Spleen (tissue), 11 donors: Measurements from ENCODE around the gene WDFY4. TPM values are rescaled to one million over a fixed set of nuclear protein-coding genes. Genes with fewer than 3 reads are reported as not detected.

Experiments used
- DNase-seq: peaks from one replicate; pipeline ENCODE4 v3.0.0-alpha.2; 2020
- H3K27ac ChIP-seq, 8 donors: fragments of 200-600 bp; sonication (generic) in 7 of 8; 1 replicate in 4 of 8; 2 replicates in 4 of 8; pipeline versions ENCODE4 v1.5.0 to v1.8.0; 2016 to 2021; ENCODE audit warnings: inconsistent platforms in 4 of 8, mild to moderate bottlenecking in 4 of 8, moderate library complexity in 1 of 8
- H3K27me3 ChIP-seq, 7 donors: fragments of 200-600 bp; sonication (generic) in 6 of 7; replicated peaks in 1 of 7; 1 replicate in 4 of 7; 2 replicates in 3 of 7; pipeline versions ENCODE4 v1.5.0 to v1.8.0; 2016 to 2021; ENCODE audit warnings: inconsistent platforms in 3 of 7, mild to moderate bottlenecking in 1 of 7
- H3K36me3 ChIP-seq, 6 donors: fragments of 200-600 bp; sonication (generic) in 5 of 6; 1 replicate in 4 of 6; 2 replicates in 2 of 6; pipeline versions ENCODE4 v1.5.0 to v1.8.0; 2016 to 2021; ENCODE audit warnings: inconsistent platforms in 2 of 6
- H3K4me1 ChIP-seq, 6 donors: fragments of 200-600 bp; sonication (generic) in 5 of 6; 1 replicate in 3 of 6; 2 replicates in 3 of 6; pipeline versions ENCODE4 v1.5.0 to v1.8.0; 2016 to 2021; ENCODE audit warnings: inconsistent platforms in 3 of 6
- H3K4me3 ChIP-seq, 8 donors: fragments of 200-600 bp; sonication (generic) in 7 of 8; 1 replicate in 4 of 8; 2 replicates in 4 of 8; pipeline versions ENCODE4 v1.5.0 to v1.8.0; 2016 to 2021; ENCODE audit warnings: inconsistent platforms in 4 of 8, mild to moderate bottlenecking in 4 of 8, moderate library complexity in 2 of 8
- H3K9me3 ChIP-seq, 8 donors: fragments of 200-600 bp; sonication (generic) in 7 of 8; 1 replicate in 4 of 8; 2 replicates in 4 of 8; pipeline versions ENCODE4 v1.5.0 to v1.8.0; 2016 to 2021; ENCODE audit warnings: inconsistent platforms in 4 of 8
- CTCF ChIP-seq, 11 experiments: fragments of 200-600 bp in 7 of 11; fragments of 450-650 bp in 4 of 11; sonication (generic) in 4 of 11; IDR thresholded peaks in 8 of 11; conservative IDR thresholded peaks in 3 of 11; 1 replicate in 7 of 11; 2 replicates in 4 of 11; pipeline versions ENCODE4 v1.4.0 to v1.8.0; 2016 to 2021; ENCODE audit warnings: antibody characterized with exemption in 11 of 11, inconsistent platforms in 4 of 11, mild to moderate bottlenecking in 1 of 11
- POLR2A ChIP-seq, 3 donors: fragments of 450-650 bp; IDR thresholded peaks; one replicate each; pipeline ENCODE4 v1.5.1; 2017; ENCODE audit warnings: antibody characterized with exemption in 3 of 3, mild to moderate bottlenecking in 1 of 3
- POLR2AphosphoS5 ChIP-seq, 3 donors: sonication (generic); formaldehyde crosslinking; IDR thresholded peaks; one replicate each; pipeline ENCODE4 v1.5.1; 2017; ENCODE audit warnings: antibody characterized with exemption in 3 of 3
- WGBS, 5 donors: extraction: QIAGEN DNeasy Blood & Tissue Kit in 3 of 5; methylation state at CpG; one replicate each; pipeline versions ENCODE4 v1.1.5 to v1.1.7; 2013 to 2018; 5-methylcytosine and 5-hydroxymethylcytosine counted together
- intact Hi-C: fragments of 100-400 bp; cut with DNase I; formaldehyde crosslinking; loops from one replicate; pipeline ENCODE4 v1.15.0; 2023; ENCODE audit warnings: low total_unique reads
- polyA plus RNA-seq, 3 donors: library from polyadenylated mRNA; stranded (reverse); fragments of 200-250 nt; gene quantifications; one replicate each; pipeline ENCODE4 v1.2.1, GENCODE V29; 2013
- total RNA-seq, 7 donors: library from RNA; depleted of rRNA in 3 of 7; stranded (reverse); fragments of >200 nt in 3 of 7; fragmentation: NEBNext Ultra II Directional in 4 of 7; extraction: Animal tissue kit (Norgen Biotek cat#: 25700) in 4 of 7; gene quantifications; one replicate each; pipeline versions ENCODE4 v1.1.0 to v1.2.1, GENCODE V29; 2016 to 2021
- donor health status: healthy with polysubstance abuse.
- donor health status: DM: no; HTN: no; CAD: no; lungs with moderate emphysema.
- donor health status: DM: no; HTN: no; CAD: no.
- donor health status: Bipolar disorder and iron deficiency.
- donor health status: healthy.
- donor health status: DM: no; HTN: no; CAD: no.
- donor health status: DM: yes; HTN: yes; CAD: no.

Gene WDFY4
- total and polyA plus RNA-seq, 10 donors, result 31.7 to 120 (median 88.9) TPM

DNA sequence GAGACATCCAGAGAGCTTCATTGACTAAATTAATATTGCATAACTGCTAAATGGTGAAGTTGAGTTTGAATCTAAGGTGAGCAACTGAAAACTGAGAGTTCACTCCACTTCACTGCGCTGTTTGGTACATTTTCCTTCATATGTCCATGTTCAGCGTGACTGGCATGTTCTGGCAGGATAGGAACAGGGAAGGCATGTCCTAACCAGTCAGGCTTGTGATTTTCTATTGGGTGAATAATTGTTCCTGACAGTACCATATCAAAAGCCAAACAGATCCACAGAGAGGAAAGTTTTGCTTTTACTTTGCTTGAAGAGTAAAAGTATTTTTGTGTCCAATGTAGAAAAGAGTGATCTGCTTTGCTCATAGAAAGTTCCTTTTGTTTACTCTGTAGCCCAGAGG, 53.2 kb downstream of the WDFY4 start:
- WGBS, 5 donors, result 85 to 94% (median 91%) methylated on average over 2 of the region's 2 CpGs
- Histone ChIP-seq H3K27ac (no peak overlapping the region), H3K4me1 (no peaks in the 10 kb centered on the region), H3K36me3 (peaks cover 0 to 100% (median 54%) of the 10 kb centered on the region in 6 donors), H3K27me3 (no peaks in the 10 kb centered on the region), H3K4me3 (no peak overlapping the region), H3K9me3 (no peaks in the 10 kb centered on the region)
- intact Hi-C loops, result no loop called here
- DNase-seq, result no peak
- TF ChIP-seq POLR2AphosphoS5 (IDR thresholded peaks at IDR 0.05) (no peak), POLR2A (IDR thresholded peaks at IDR 0.05) (no peak), CTCF (IDR thresholded peaks at IDR 0.05 in 8 of 11, conservative IDR thresholded peaks at IDR 0.05 in 3 of 11) (no peak)

DNA sequence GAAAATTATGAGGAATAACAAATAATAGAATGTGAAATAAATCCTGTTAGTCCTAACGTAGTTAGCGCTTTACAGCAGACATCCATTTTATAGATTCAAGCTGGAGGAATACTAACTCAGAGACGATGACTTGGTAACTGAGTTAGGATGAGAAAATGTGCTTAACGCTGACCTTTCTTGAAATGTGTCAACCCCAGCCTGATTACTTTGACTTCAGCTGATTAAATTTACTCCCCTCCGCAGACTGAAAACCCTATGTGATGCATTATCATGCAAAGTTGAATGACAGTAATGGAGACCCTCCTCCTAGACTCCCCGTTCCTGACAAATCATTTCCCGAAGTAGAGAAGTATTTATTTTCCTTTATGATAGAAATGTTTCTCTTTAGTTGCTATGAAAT, 54.5 kb downstream of the WDFY4 start:
- intact Hi-C loops, result no loop called here
- Histone ChIP-seq H3K9me3 (no peaks in the 10 kb centered on the region), H3K36me3 (peaks cover 0 to 100% (median 53%) of the 10 kb centered on the region in 6 donors), H3K27me3 (no peaks in the 10 kb centered on the region), H3K4me3 (no peak overlapping the region), H3K27ac (no peak overlapping the region), H3K4me1 (no peaks in the 10 kb centered on the region)
- WGBS, 5 donors, result 78 to 90% (median 87%) methylated on average over 7 of the region's 7 CpGs
- TF ChIP-seq CTCF (IDR thresholded peaks at IDR 0.05 in 8 of 11, conservative IDR thresholded peaks at IDR 0.05 in 3 of 11) (no peak), POLR2AphosphoS5 (IDR thresholded peaks at IDR 0.05) (no peak), POLR2A (IDR thresholded peaks at IDR 0.05) (no peak)
- no peak for DNase-seq

DNA sequence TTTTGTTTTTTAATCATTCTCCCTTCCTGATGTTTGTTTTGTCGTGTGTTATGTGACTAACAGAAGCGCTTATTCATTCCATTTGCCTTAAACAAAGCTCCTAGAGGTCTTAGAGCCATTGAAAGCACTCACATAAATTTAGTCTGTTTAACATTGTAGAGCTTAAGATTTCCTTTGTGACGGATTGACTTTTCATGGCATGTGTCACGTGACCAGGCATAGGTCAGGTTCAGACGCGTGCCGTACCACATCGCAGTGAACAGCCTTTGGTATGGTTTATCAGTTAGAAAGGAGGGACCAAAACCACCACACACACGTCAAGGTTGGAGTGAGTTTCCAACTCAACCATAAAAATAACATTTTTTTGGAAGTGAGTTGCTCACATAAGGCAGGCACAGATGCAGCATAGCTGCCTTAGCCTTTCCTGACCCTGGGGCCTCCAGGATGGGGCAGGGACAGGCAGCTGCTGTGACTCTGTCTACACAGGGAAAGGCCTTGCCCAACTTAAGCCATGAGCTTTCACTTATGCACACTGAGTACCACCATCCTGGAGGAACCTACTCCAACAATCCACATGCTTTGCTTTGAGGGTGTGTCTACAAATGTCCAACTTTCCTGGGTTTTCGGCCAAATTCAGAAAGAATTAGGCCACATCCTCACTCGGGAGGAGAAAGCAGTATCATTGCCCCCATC, 55.5 kb downstream of the WDFY4 start:
- Histone ChIP-seq H3K27me3 (no peaks in the 10 kb centered on the region), H3K36me3 (peaks cover 0 to 100% (median 49%) of the 10 kb centered on the region in 6 donors), H3K4me3 (no peak overlapping the region), H3K27ac (no peak overlapping the region), H3K4me1 (no peaks in the 10 kb centered on the region), H3K9me3 (no peaks in the 10 kb centered on the region)
- DNase-seq, result no peak
- TF ChIP-seq CTCF (IDR thresholded peaks at IDR 0.05 in 8 of 11, conservative IDR thresholded peaks at IDR 0.05 in 3 of 11) (no peak), POLR2AphosphoS5 (IDR thresholded peaks at IDR 0.05) (no peak), POLR2A (IDR thresholded peaks at IDR 0.05) (no peak)
- intact Hi-C loops, result no loop called here
- 82 to 93% (median 88%) methylated on average over 11 of the region's 11 CpGs for WGBS, 5 donors

DNA sequence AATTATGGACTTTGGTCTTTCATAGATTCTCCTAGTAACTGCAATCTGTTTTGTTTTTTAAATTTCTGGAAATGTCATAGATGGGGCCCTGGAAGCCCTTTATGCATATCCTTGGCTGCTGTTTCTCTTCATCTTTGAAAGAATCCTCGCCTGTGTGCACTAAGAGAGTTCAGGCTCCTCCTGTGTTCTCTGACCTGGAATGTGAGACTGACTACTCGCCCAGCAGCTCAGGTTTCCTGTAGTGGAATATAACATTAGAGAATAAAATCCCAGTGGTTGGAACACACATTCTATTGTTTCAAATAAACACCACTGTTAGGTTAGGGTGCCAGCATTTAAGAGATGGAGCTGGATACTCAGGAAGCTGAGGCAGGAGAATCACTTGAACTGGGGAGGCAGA, 56.3 kb downstream of the WDFY4 start:
- no peaks in the 10 kb centered on the region for H3K9me3 ChIP-seq
- no peak for DNase-seq
- TF ChIP-seq CTCF (IDR thresholded peaks at IDR 0.05 in 8 of 11, conservative IDR thresholded peaks at IDR 0.05 in 3 of 11), result no peak
- TF ChIP-seq POLR2AphosphoS5 (IDR thresholded peaks at IDR 0.05), result no peak
- no peak for TF ChIP-seq POLR2A (IDR thresholded peaks at IDR 0.05)

More for the DNA sequence above, 56.3 kb downstream of the WDFY4 start:
- Histone ChIP-seq H3K27ac (no peak overlapping the region), H3K27me3 (no peaks in the 10 kb centered on the region), H3K36me3 (peaks cover 0 to 100% (median 47%) of the 10 kb centered on the region in 6 donors), H3K4me1 (no peaks in the 10 kb centered on the region), H3K4me3 (no peak overlapping the region)
- WGBS, 5 donors, result 78 to 88% (median 87%) methylated on average over 2 of the region's 2 CpGs
- intact Hi-C loops, result no loop called here
